Neural cell (in vitro differentiated cells): Measurements from ENCODE around the gene TMEM205.

Experiments used
- CTCF ChIP-seq: fragments of 450-650 bp; IDR thresholded peaks from 2 replicates; pipeline ENCODE4 v1.5.1; 2014; ENCODE audit warnings: antibody characterized with exemption, mild to moderate bottlenecking, moderate library complexity; ENCODE audit not compliant: poor library complexity, severe bottlenecking
- EP300 ChIP-seq: fragments of 450-650 bp; conservative IDR thresholded peaks from 2 replicates; pipeline ENCODE4 v1.6.1; 2014; ENCODE audit warnings: antibody characterized with exemption, mild to moderate bottlenecking, moderate library complexity; ENCODE audit not compliant: poor library complexity, severe bottlenecking
- POLR2AphosphoS5 ChIP-seq: IDR thresholded peaks from 2 replicates; pipeline ENCODE4 v1.6.1; 2012
- REST ChIP-seq: IDR thresholded peaks from 2 replicates; pipeline ENCODE4 v1.6.1; 2012; ENCODE audit warnings: borderline replicate concordance

GRCh38 chr19:11377756-11378155 lies 31.7 kb upstream of the TMEM205 start:
- TF ChIP-seq POLR2AphosphoS5 (no peak), CTCF (no peak), REST (no peak), EP300 (no peak)
